K562 (cell line): ENCODE measurements around the gene RECQL5. TPM values are rescaled to one million over a fixed set of nuclear protein-coding genes. Genes with fewer than 3 reads are reported as not detected.

ENCODE experiments used
- ATAC-seq: fragments of 200-7000 bp; cut with Tn5 transposase; 3 replicates; pipeline ENCODE4 v1.9.1; 2020; ENCODE audit warnings: moderate library complexity
- BruUV-seq: library from RNA; stranded (reverse); fragments of 400-500 nt; replicated peaks from 2 replicates; lab custom pipeline; 2021; lab: Mats Ljungman, UMichigan
- CTCF ChIA-PET: fragments of 300-600 bp; formaldehyde crosslinking; extraction: SDS; loops from one replicate; lab custom pipeline; 2021; ENCODE audit warnings: low intra/inter-chr PET ratio; lab: Yijun Ruan, JAX
- POLR2A ChIA-PET: fragments of 300-600, 350-650 bp; sonication (Branson Sonifier 250); formaldehyde crosslinking; extraction: SDS; loops from one replicate; lab custom pipeline; 2021; ENCODE audit warnings: antibody characterized with exemption, inconsistent platforms; lab: Yijun Ruan, JAX
- DNase-seq, 4 experiments: peaks; one replicate each; pipeline versions ENCODE4 v3.0.0 to v3.0.0-alpha.2; 2011 to 2018; ENCODE audit warnings: low spot score in 3 of 4, mixed read lengths in 3 of 4; ENCODE audit errors: extremely low read depth in 1 of 4
- FAIRE-seq: peaks from 2 replicates; lab custom pipeline; 2011; peaks lifted over from hg19 to GRCh38; lab: Jason Lieb, UNC
- H2AFZ ChIP-seq: 2 replicates; pipeline ENCODE4 v1.6.0; 2011; ENCODE audit warnings: low read depth, low read length, control low read depth, inconsistent platforms
- H3K27ac ChIP-seq: fragments of 200-600 bp; 3 replicates; pipeline ENCODE4 v1.8.0; 2011; ENCODE audit warnings: low read depth, mild to moderate bottlenecking, control low read depth, inconsistent platforms, low read length, moderate library complexity, mixed read lengths; ENCODE audit errors: extremely low read depth
- H3K27me3 ChIP-seq, 2 experiments: fragments of 300-600 bp in 1 of 2; 2 replicates in 1 of 2; 3 replicates in 1 of 2; pipeline versions ENCODE4 v1.6.0 to v1.8.0; 2011; ENCODE audit warnings: inconsistent platforms in 2 of 2, low read length in 2 of 2, mild to moderate bottlenecking in 1 of 2, mixed read lengths in 1 of 2, moderate library complexity in 1 of 2; ENCODE audit not compliant: control insufficient read depth in 2 of 2, insufficient read depth in 2 of 2
- H3K36me3 ChIP-seq: fragments of 300-600 bp; 3 replicates; pipeline ENCODE4 v1.8.0; 2011; ENCODE audit warnings: mild to moderate bottlenecking, low read length, inconsistent platforms; ENCODE audit not compliant: control insufficient read depth, insufficient read depth
- H3K4me1 ChIP-seq, 2 experiments: fragments of 200-600 bp in 1 of 2; replicated peaks in 1 of 2; 2 replicates in 1 of 2; 3 replicates in 1 of 2; pipeline versions ENCODE4 v1.5.1 to v1.8.0; 2011; ENCODE audit warnings: inconsistent platforms in 2 of 2, low read length in 2 of 2, mild to moderate bottlenecking in 1 of 2, mixed read lengths in 1 of 2, moderate library complexity in 1 of 2; ENCODE audit not compliant: control insufficient read depth in 2 of 2, insufficient read depth in 2 of 2
- H3K4me2 ChIP-seq: 2 replicates; pipeline ENCODE4 v1.6.1; 2011; ENCODE audit warnings: low read length, control low read depth, inconsistent platforms, mixed read lengths; ENCODE audit not compliant: insufficient read depth
- H3K4me3 ChIP-seq: fragments of 200-600 bp; sonication (generic), shearing (Covaris generic); 2 replicates; pipeline ENCODE4 v1.5.1; 2016; ENCODE audit warnings: control low read depth, inconsistent platforms
- H3K79me2 ChIP-seq: fragments of 200-600 bp; 3 replicates; pipeline ENCODE4 v1.8.0; 2011; ENCODE audit warnings: low read length, inconsistent platforms; ENCODE audit not compliant: control insufficient read depth, insufficient read depth
- H3K9ac ChIP-seq, 2 experiments: 2 replicates each; pipeline versions ENCODE4 v1.6.0 to v1.6.1; 2011; ENCODE audit warnings: low read depth in 2 of 2, low read length in 2 of 2, control low read depth in 1 of 2, inconsistent platforms in 1 of 2, mild to moderate bottlenecking in 1 of 2, mixed read lengths in 1 of 2; ENCODE audit not compliant: insufficient read depth in 1 of 2
- H3K9me1 ChIP-seq: one replicate; pipeline ENCODE4 v1.6.0; 2011; ENCODE audit warnings: inconsistent platforms, mild to moderate bottlenecking, low read length, moderate library complexity; ENCODE audit not compliant: control insufficient read depth, insufficient read depth
- H3K9me3 ChIP-seq: replicated peaks from 2 replicates; pipeline ENCODE4 v1.5.1; 2011; ENCODE audit warnings: low read depth, low read length, inconsistent platforms; ENCODE audit not compliant: control insufficient read depth, insufficient read depth
- H4K20me1 ChIP-seq: replicated peaks from 2 replicates; pipeline ENCODE4 v1.6.1; 2011; ENCODE audit warnings: low read length, inconsistent platforms, mixed read lengths; ENCODE audit not compliant: control insufficient read depth, insufficient read depth
- CAMTA2 ChIP-seq: fragments of 250-450 bp; sonication (Bioruptor Pico); conservative IDR thresholded peaks from 2 replicates; pipeline ENCODE4 v1.5.1; 2022
- ELF1 ChIP-seq: fragments of 200-800 bp; sonication (Bioruptor generic); IDR thresholded peaks from 2 replicates; pipeline ENCODE4 v1.6.1; 2016; ENCODE audit warnings: missing genetic modification characterization, missing compliant biosample characterization
- GATAD2B ChIP-seq: fragments of 450-650 bp; IDR thresholded peaks from 2 replicates; pipeline ENCODE4 v1.6.1; 2017; ENCODE audit warnings: mild to moderate bottlenecking, borderline replicate concordance
- MAZ ChIP-seq, 2 experiments: fragments of 450-650 bp in 1 of 2; sonication (generic) in 1 of 2; formaldehyde crosslinking; IDR thresholded peaks in 1 of 2; conservative IDR thresholded peaks in 1 of 2; 2 replicates each; pipeline versions ENCODE4 v1.4.0 to v1.5.0; 2020; ENCODE audit warnings: mild to moderate bottlenecking in 1 of 2, missing genetic modification reagents in 1 of 2
- NFIX ChIP-seq: fragments of 250-450 bp; sonication (Bioruptor Pico); IDR thresholded peaks from 2 replicates; pipeline ENCODE4 v1.4.0; 2020; ENCODE audit warnings: low read depth, mild to moderate bottlenecking, moderate library complexity
- ZBTB1 ChIP-seq: sonication (generic); formaldehyde crosslinking; IDR thresholded peaks from 2 replicates; pipeline ENCODE4 v1.8.1; 2023; ENCODE audit warnings: missing genetic modification reagents, low read depth, mild to moderate bottlenecking, borderline replicate concordance
- ZKSCAN1 ChIP-seq: fragments of 150-350 bp; IDR thresholded peaks from 2 replicates; pipeline ENCODE4 v1.6.1; 2016; ENCODE audit warnings: low read depth, low read length
- ZNF76 ChIP-seq: fragments of 250-450 bp; sonication (Bioruptor Pico); IDR thresholded peaks from 2 replicates; pipeline ENCODE4 v1.4.0; 2020; ENCODE audit warnings: mild to moderate bottlenecking, moderate library complexity, borderline replicate concordance
- WGBS: fragments of 100-300 bp; shearing (Covaris generic); methylation state at CpG from one replicate; pipeline ENCODE4 v1.1.6; 2016; ENCODE audit warnings: low coverage, mixed read lengths; ENCODE audit not compliant: insufficient coverage; ENCODE audit errors: missing lambda C conversion rate; 5-methylcytosine and 5-hydroxymethylcytosine counted together
- in situ Hi-C: fragments of 300-500 bp; cut with MboI; formaldehyde crosslinking; loops from 4 replicates; pipeline ENCODE4 v1.15.0; 2018; ENCODE audit warnings: inconsistent platforms, mixed read lengths
- intact Hi-C: fragments of 100-400 bp; cut with micrococcal nuclease; formaldehyde crosslinking; loops from 2 replicates; pipeline ENCODE4 v1.14.2; 2022
- polyA plus RNA-seq, 8 experiments: library from polyadenylated mRNA; depleted of rRNA in 4 of 8; stranded (reverse) in 5 of 8; unstranded in 3 of 8; fragments of >200 nt; fragmentation: Nextera tagmentation in 2 of 8; fragmentation: Illumina TruSeq in 1 of 8; extraction: Ambion mirVana in 2 of 8; extraction: Trizol in 1 of 8; gene quantifications; 2 replicates each; pipeline versions ENCODE4 v1.2.1 to v1.2.3, GENCODE V29; 2011 to 2014; ENCODE audit warnings: inconsistent platforms in 1 of 8, missing spikeins in 1 of 8
- total RNA-seq, 7 experiments: library from RNA; depleted of rRNA in 6 of 7; stranded (reverse); fragments of >200 nt in 6 of 7; fragmentation: Illumina TruSeq in 2 of 7; extraction: Trizol in 2 of 7; gene quantifications; 2 replicates each; pipeline versions ENCODE4 v1.2.1 to v1.2.3, GENCODE V29; 2011 to 2021; ENCODE audit warnings: low replicate concordance in 1 of 7
- TF ChIP-seq, protein P1 (sequence below): sonication (generic); formaldehyde crosslinking; IDR thresholded peaks from 2 replicates; pipeline ENCODE4 v1.8.1; 2023; ENCODE audit warnings: mild to moderate bottlenecking, missing genetic modification reagents, moderate library complexity

The RECQL5 gene
- total and polyA plus RNA-seq, 9 of the 15 experiments (the other 6 are each of a cell fraction or from before 2014, with no cell fraction given): 4.1 to 34.8 (median 16.4) TPM

DNA sequence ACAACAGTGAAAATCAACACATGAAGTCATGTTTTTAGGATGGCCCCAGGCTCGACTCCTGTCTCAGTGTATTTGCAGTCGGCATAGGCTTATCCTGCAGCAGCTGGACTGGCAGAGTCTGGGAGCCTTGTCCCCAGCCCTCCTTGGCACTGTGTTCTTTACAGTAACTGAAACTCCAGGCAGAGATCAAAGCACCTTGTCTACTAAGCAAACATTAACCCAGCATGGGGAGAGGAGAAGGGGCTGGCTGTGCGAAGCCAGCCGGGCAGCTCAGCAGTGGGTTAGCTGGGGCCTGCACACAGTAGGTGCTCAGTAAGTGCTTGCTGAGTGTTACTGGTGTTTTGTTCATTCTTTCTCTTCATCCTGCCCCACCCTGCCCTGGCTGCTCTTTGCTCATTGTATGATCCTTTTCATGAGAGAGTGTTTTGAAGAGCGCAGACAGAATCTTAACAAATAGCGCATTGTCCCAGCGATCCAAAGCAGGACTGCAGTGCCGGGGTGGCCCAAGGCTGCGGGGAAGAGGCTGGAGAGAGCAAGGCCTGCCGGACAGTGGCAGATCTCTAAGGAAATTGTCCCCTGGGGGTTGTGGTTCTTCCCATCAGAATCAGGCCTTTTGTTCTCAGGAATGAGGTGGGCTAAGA lies 30.8 kb upstream of the RECQL5 start:
- FAIRE-seq: no peak
- no peak for ATAC-seq
- intact Hi-C loops (no loop called here), in situ Hi-C loops (no loop called here)
- Histone ChIP-seq H3K9ac (peak overlapping the region in 1 of 2 experiments; percentile 76; a peak in 1 of 4 replicates), H3K27me3 (no peaks in the 10 kb centered on the region), H2AFZ (no peak overlapping the region), H3K27ac (no peak overlapping the region), H3K4me3 (no peak overlapping the region), H3K79me2 (no peaks in the 10 kb centered on the region), H3K4me2 (no peak overlapping the region), H3K9me1 (peaks cover 3% of the 10 kb centered on the region), H3K4me1 (peaks cover 5% of the 10 kb centered on the region in 2 experiments; a peak in 4 of 5 replicates), H3K9me3 (no peaks in the 10 kb centered on the region), H3K36me3 (peaks cover 85% of the 10 kb centered on the region), H4K20me1 (0 out of 2 replicates have a peak, but pooled peaks cover 8% of the 10 kb centered on the region)
- TF ChIP-seq GATAD2B: no peak
- TF ChIP-seq ZKSCAN1: 0 out of 2 replicates have a peak, but pooled peaks have one; percentile 41
- BruUV-seq: no TSS peak
- ChIA-PET CTCF (no interaction called here), POLR2A (interaction anchor here (0.7 to 1.4 kb wide), 5 partner anchors 11 to 97 kb away, joined by 3 to 4 read pairs (median 4); no protein-coding TSS in a partner anchor)
- WGBS: 91% methylated on average over 8 of the region's 10 CpGs
- DNase-seq: no peak

DNA sequence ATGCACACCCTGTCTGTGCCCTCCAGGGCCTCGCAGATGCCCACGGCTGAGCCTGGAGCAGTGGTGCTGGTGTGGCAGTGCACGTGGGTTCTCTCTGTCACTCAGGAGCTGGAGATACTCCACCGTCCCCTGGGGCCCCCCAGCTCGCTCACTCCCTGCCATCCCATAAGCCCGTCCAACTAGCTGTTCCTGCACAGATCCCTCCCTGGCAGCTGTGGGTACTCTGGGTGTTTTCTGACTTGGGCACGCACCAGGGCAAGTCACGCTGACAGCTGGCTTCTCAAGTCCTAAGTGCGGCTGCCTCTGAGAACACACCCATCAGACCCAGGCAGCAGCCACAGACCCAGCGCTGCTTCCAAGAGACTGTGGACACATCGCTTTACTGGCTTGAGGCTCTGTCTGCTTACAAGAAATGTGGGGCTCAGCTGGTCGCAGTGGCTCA lies 28.9 kb upstream of the RECQL5 start:
- ChIA-PET POLR2A (interaction anchor here (0.5 to 0.9 kb wide), 3 partner anchors 9 to 15 kb away, joined by 3 to 5 read pairs (median 4); no protein-coding TSS in a partner anchor), CTCF (no interaction called here)
- FAIRE-seq: no peak
- Histone ChIP-seq H2AFZ (no peak overlapping the region), H3K9me3 (no peaks in the 10 kb centered on the region), H3K9me1 (peaks cover 3% of the 10 kb centered on the region), H3K27me3 (no peaks in the 10 kb centered on the region), H3K9ac (peak overlapping the region in 1 of 2 experiments; percentile 33; a peak in 2 of 4 replicates), H3K27ac (no peak overlapping the region), H3K4me2 (no peak overlapping the region), H4K20me1 (0 out of 2 replicates have a peak, but pooled peaks cover 11% of the 10 kb centered on the region), H3K4me1 (peaks cover 5% of the 10 kb centered on the region in 2 experiments; a peak in 4 of 5 replicates), H3K4me3 (no peak overlapping the region), H3K79me2 (0 out of 3 replicates have a peak, but pooled peaks cover 4% of the 10 kb centered on the region), H3K36me3 (peaks cover 86% of the 10 kb centered on the region; the same call in 2 of the 3 replicates)
- no peak for ATAC-seq
- DNase-seq: no peak
- no peak for TF ChIP-seq NFIX
- TF ChIP-seq ELF1 (tag): no peak
- no peak for TF ChIP-seq CAMTA2 (CRISPR knock-in tag)
- TF ChIP-seq, protein P1, sequence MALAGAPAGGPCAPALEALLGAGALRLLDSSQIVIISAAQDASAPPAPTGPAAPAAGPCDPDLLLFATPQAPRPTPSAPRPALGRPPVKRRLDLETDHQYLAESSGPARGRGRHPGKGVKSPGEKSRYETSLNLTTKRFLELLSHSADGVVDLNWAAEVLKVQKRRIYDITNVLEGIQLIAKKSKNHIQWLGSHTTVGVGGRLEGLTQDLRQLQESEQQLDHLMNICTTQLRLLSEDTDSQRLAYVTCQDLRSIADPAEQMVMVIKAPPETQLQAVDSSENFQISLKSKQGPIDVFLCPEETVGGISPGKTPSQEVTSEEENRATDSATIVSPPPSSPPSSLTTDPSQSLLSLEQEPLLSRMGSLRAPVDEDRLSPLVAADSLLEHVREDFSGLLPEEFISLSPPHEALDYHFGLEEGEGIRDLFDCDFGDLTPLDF (CRISPR knock-in tag): no peak
- no peak for TF ChIP-seq ZNF76 (CRISPR knock-in tag)
- TF ChIP-seq MAZ (CRISPR knock-in tag; conservative IDR thresholded peaks at IDR 0.05 in 1 of 2, IDR thresholded peaks at IDR 0.05 in 1 of 2): no peak
- no peak for TF ChIP-seq ZBTB1 (CRISPR knock-in tag)
- in situ Hi-C loops (no loop called here), intact Hi-C loops (no loop called here)
- WGBS: 97% methylated on average over 12 of the region's 12 CpGs
- BruUV-seq: no TSS peak
